ENCODE results near the gene WIZ.

DNA sequence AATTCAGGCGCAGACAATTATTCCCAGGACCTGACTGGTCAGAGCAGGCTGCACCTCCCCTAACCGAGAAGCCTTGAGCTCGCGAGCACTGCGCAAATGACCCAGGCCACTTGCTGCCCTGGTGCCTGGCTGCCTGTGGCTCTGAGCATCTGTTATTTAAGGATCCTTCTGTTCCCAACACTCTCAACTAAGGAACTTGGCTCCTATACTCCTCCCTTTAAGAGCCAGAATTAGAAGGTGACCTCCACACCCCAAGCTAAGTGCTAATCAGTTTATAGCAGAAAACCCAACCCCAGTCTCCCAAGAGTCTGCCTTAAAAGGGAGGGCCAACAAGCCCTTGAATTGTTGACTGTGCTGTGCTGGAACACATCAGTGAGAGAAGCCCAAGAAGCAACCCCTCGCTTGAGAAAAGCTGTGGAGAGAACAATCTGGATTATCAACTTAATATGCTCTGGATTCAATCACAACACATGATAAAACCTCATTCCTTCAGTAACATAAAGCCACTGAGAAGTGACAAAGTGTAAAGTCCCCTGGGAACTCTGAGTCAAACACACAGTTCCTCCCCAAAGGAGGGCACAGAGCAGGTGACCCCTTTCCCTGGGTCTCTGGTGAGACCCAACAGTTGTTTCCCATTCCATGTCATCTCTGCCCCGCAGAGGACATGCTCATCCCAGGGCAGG is 45.5 kb downstream of the WIZ start:
- TF ChIP-seq, protein P1, sequence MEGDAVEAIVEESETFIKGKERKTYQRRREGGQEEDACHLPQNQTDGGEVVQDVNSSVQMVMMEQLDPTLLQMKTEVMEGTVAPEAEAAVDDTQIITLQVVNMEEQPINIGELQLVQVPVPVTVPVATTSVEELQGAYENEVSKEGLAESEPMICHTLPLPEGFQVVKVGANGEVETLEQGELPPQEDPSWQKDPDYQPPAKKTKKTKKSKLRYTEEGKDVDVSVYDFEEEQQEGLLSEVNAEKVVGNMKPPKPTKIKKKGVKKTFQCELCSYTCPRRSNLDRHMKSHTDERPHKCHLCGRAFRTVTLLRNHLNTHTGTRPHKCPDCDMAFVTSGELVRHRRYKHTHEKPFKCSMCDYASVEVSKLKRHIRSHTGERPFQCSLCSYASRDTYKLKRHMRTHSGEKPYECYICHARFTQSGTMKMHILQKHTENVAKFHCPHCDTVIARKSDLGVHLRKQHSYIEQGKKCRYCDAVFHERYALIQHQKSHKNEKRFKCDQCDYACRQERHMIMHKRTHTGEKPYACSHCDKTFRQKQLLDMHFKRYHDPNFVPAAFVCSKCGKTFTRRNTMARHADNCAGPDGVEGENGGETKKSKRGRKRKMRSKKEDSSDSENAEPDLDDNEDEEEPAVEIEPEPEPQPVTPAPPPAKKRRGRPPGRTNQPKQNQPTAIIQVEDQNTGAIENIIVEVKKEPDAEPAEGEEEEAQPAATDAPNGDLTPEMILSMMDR (conservative IDR thresholded peaks at IDR 0.05; ENCODE audit: low read depth in 2 of 2): no peak
- no peak for TF ChIP-seq POLR2AphosphoS5 (IDR thresholded peaks at IDR 0.05; ENCODE audit: low read depth)
- no peak for TF ChIP-seq EZH2 (IDR thresholded peaks at IDR 0.05; ENCODE audit: low read depth, unreplicated experiment)
- no peak for TF ChIP-seq ZNF331 (CRISPR knock-in tag; IDR thresholded peaks at IDR 0.05; ENCODE audit: low read depth)
